Measurements from ENCODE around the gene TMEM131L.

The TMEM131L gene

GRCh38 chr4:153676984-153677383 is 210.8 kb downstream of the TMEM131L start:
- peak; percentile 77 to 96 for DNase-seq (ENCODE audit: low read depth in 2 of 2)
- H3K4me3 ChIP-seq (replicated peaks in 1 of 2; ENCODE audit: low read depth in 2 of 2, low read length in 2 of 2): no peak overlapping the region
- no peak for TF ChIP-seq CTCF (IDR thresholded peaks at IDR 0.05; ENCODE audit: low read depth, low read length)

DNA sequence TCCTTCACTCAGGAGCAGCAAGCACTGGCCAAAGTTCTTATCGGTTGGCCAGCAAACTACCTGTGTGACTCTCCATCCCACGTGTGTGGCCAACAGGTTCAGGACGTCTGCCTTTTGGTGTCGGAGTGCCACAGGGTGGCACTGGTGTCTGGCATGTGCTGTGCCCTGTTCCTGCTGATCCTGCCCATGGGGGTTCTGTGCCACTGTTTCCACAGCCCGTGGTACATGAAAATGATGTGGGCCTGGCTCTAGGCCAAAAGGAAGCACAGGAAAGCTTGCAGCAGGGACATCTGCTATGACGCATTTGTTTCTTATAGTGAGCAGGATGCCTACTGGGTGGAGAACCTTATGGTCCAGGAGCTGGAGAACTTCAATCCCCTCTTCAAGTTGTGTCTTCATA is 213.3 kb downstream of the TMEM131L start:
- no peak overlapping the region for H3K4me3 ChIP-seq (replicated peaks in 1 of 2; ENCODE audit: low read depth in 2 of 2, low read length in 2 of 2)
- DNase-seq (ENCODE audit: low read depth in 2 of 2): no peak
- TF ChIP-seq CTCF (IDR thresholded peaks at IDR 0.05; ENCODE audit: low read depth, low read length): no peak

GRCh38 chr4:153683763-153684181 is 217.6 kb downstream of the TMEM131L start:
- TF ChIP-seq CTCF (IDR thresholded peaks at IDR 0.05; ENCODE audit: low read depth, low read length): no peak
- no peak for DNase-seq (ENCODE audit: low read depth in 2 of 2)
- H3K4me3 ChIP-seq (replicated peaks in 1 of 2; ENCODE audit: low read depth in 2 of 2, low read length in 2 of 2): peak overlapping the region; percentile 59 to 60

DNA sequence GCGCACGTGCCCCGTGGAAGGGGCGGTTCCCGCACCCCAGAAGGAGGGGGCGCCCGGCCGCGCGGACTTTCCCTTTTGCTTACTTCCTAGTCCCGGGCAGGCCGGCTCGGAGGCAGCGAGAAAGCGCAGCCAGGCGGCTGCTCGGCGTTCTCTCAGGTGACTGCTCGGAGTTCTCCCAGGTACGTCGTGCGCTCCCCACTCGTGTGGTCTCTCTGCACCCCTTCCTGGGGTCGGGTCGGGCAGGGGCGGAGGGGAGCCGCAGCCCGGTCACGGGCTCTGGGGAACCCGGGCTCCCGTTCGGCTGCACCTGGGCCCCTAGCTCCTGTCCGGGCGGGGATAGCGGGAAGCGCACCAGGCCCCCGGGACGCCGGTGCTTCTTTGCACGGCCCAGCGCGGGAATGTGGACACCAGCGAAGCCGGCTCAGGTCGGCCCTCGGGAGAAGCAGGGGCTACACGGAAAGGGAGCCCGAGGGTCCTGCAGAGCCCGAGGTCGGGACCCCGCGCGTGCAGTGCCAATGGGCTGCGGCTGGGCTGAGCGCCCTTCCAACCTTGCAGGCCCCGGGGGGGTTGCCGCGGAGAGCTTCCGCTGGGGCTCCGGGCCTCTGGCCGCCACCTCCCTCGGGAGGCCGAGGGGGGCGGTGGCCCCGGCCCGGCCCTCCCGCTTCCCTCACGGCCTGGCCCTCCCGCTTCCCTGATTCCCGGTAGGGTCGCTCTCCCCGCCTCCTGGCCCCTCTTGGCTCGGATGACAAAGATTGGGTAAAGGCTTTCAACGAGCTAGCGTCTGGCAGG is 218.2 kb downstream of the TMEM131L start, which contains the start of gene TLR2:
Gene TLR2 (plus strand): TSS at position 99 of the 789 bp plus-strand sequence. CDS start 18,628 bp downstream, outside the sequence.
- H3K4me3 ChIP-seq (replicated peaks in 1 of 2; ENCODE audit: low read depth in 2 of 2, low read length in 2 of 2): peak within 1 kb of the TSS; percentile 59 to 60
- no peak for TF ChIP-seq CTCF (IDR thresholded peaks at IDR 0.05; ENCODE audit: low read depth, low read length)
- DNase-seq (ENCODE audit: low read depth in 2 of 2): peak in 1 of 2 donors; percentile 17

- TF ChIP-seq CTCF (IDR thresholded peaks at IDR 0.05; ENCODE audit: low read depth, low read length): no peak
- no peak for DNase-seq (ENCODE audit: low read depth in 2 of 2)
- peak overlapping the region; percentile 59 to 60 for H3K4me3 ChIP-seq (replicated peaks in 1 of 2; ENCODE audit: low read depth in 2 of 2, low read length in 2 of 2)
Observed at GRCh38 chr4:153684971-153685371, 218.8 kb downstream of the TMEM131L start.
